LNCaP clone FGC (cell line): Measurements from ENCODE around the gene IGF1R.

Experiments used
- DNase-seq: peaks from one replicate; pipeline ENCODE4 v3.0.0-alpha.2; 2011; ENCODE audit warnings: low read depth
- H3K4me3 ChIP-seq: 2 replicates; pipeline ENCODE4 v1.5.1; 2011; ENCODE audit warnings: mild to moderate bottlenecking, low read depth, low read length, control low read depth
- CTCF ChIP-seq: IDR thresholded peaks from 2 replicates; pipeline ENCODE4 v1.5.1; 2012; ENCODE audit warnings: mild to moderate bottlenecking; ENCODE audit not compliant: control insufficient read depth, insufficient read depth; ENCODE audit errors: extremely low read depth

IGF1R gene

GRCh38 chr15:98718426-98719136 is 70.2 kb downstream of the IGF1R start:
- no peak for TF ChIP-seq CTCF

DNA sequence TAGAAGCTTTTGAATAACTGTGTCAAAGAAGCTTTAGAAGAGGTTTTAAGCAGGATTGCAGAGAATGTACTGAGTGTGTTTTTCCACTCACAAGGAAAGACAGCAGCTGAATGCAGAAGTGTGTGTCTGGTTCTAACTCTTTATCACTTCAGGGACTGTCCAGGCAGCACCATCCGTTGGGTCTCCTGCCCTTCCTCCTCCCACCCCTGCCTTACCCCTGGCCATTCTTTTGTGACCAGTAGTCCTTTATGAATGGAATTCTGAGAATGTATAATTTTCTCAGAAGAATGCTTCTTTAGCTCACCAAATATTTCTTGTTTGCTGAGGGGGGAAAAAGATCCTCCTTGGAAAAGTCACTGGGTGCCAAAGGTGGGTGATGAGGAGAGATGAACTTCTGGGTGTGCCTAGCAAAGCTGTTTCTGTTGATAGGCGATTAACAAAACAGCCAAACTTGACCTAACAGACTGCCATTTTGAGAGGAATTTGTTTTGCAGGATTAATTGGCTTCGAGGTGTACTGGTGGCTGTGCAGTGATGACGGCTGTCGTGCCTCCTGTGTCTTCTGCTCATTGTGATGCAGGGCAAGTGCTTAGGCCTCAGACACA is 70.9 kb downstream of the IGF1R start:
- DNase-seq, result no peak
- no peak overlapping the region for H3K4me3 ChIP-seq

More at GRCh38 chr15:98718426-98719136, 70.2 kb downstream of the IGF1R start:
- no peak overlapping the region for H3K4me3 ChIP-seq
- DNase-seq, result no peak

GRCh38 chr15:98720031-98720430 is 71.7 kb downstream of the IGF1R start:
- TF ChIP-seq CTCF, result no peak
- no peak overlapping the region for H3K4me3 ChIP-seq
- no peak for DNase-seq

More for the DNA sequence above, 70.9 kb downstream of the IGF1R start:
- TF ChIP-seq CTCF, result no peak

GRCh38 chr15:98720577-98721565 is 72.5 kb downstream of the IGF1R start:
- no peak for DNase-seq
- TF ChIP-seq CTCF, result no peak
- no peak overlapping the region for H3K4me3 ChIP-seq

DNA sequence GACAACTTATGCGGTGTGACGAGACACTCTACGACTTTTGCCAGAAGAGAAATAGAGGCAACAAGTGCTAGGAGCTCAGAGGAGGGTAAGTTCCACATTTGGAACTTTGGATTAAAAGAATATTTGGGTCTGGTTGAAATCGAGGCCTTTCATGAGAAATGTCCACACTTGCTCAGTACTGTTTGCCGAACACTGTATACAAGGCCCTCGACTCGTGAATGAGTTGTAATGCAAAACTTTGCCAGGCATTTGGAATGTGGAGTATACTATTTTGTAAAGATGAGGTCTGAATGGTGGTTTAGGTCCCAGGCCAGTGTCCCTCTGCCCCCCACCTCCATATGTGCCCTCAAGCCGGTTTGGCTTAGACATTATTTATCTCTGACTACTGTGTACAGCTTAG is 73.9 kb downstream of the IGF1R start:
- no peak for DNase-seq
- H3K4me3 ChIP-seq, result no peak overlapping the region
- TF ChIP-seq CTCF, result no peak

GRCh38 chr15:98722645-98723044 is 74.3 kb downstream of the IGF1R start:
- no peak for TF ChIP-seq CTCF
- no peak overlapping the region for H3K4me3 ChIP-seq
- no peak for DNase-seq
